Transverse colon (tissue), 4 donors: ENCODE data around the gene STYXL2. TPM values are rescaled to one million over a fixed set of nuclear protein-coding genes. Genes with fewer than 3 reads are reported as not detected.

Source experiments
- DNase-seq: peaks from one replicate; pipeline ENCODE4 v3.0.0-alpha.2; 2019
- H3K27ac ChIP-seq, 4 donors: fragments of 200-600 bp; sonication (generic); 2 replicates each; pipeline ENCODE4 v1.5.1; 2016 to 2018; ENCODE audit warnings: inconsistent platforms in 4 of 4
- H3K27me3 ChIP-seq: fragments of 200-600 bp; sonication (generic); 2 replicates; pipeline ENCODE4 v1.5.1; 2017; ENCODE audit warnings: inconsistent platforms
- H3K36me3 ChIP-seq, 4 donors: fragments of 200-600 bp; sonication (generic); 2 replicates each; pipeline ENCODE4 v1.5.1; 2017 to 2019; ENCODE audit warnings: inconsistent platforms in 4 of 4
- H3K4me1 ChIP-seq, 4 donors: fragments of 200-600 bp; sonication (generic); 2 replicates each; pipeline ENCODE4 v1.5.1; 2017 to 2020; ENCODE audit warnings: inconsistent platforms in 4 of 4
- H3K4me3 ChIP-seq, 4 donors: fragments of 200-600 bp; sonication (generic); 1 replicate in 1 of 4; 2 replicates in 3 of 4; pipeline versions ENCODE4 v1.5.1 to v1.6.1; 2017 to 2019; ENCODE audit warnings: inconsistent platforms in 4 of 4
- H3K9me3 ChIP-seq, 2 donors: fragments of 200-600 bp; sonication (generic); 2 replicates each; pipeline ENCODE4 v1.5.1; 2017 to 2019; ENCODE audit warnings: inconsistent platforms in 2 of 2
- EP300 ChIP-seq: sonication (generic); formaldehyde crosslinking; IDR thresholded peaks from one replicate; pipeline ENCODE4 v1.6.1; 2017; ENCODE audit warnings: antibody characterized with exemption, low read depth
- POLR2A ChIP-seq: fragments of 450-650 bp; IDR thresholded peaks from one replicate; pipeline ENCODE4 v1.6.1; 2016; ENCODE audit warnings: antibody characterized with exemption, mild to moderate bottlenecking, moderate library complexity
- POLR2AphosphoS5 ChIP-seq, 3 donors: sonication (generic); formaldehyde crosslinking; IDR thresholded peaks; one replicate each; pipeline ENCODE4 v1.6.1; 2016; ENCODE audit warnings: antibody characterized with exemption in 3 of 3
- WGBS, 2 donors: methylation state at CpG; one replicate each; pipeline ENCODE4 v1.1.5; 2018; ENCODE audit warnings: low coverage in 1 of 2; 5-methylcytosine and 5-hydroxymethylcytosine counted together
- in situ Hi-C, 4 donors: fragments of 200-750 bp; cut with MboI; loops; one replicate each; pipeline versions ENCODE4 v1.15.0 to v1.15.1; 2017; ENCODE audit warnings: low sequenced_read_pairs in 3 of 4, low pct_ligation_motif_present in 1 of 4, low pct_unique_long_range_greater_than_20kb in 1 of 4
- intact Hi-C: fragments of 100-400 bp; cut with DNase I; formaldehyde crosslinking; loops from one replicate; pipeline ENCODE4 v1.15.1; 2023; ENCODE audit warnings: low total_unique reads
- total RNA-seq, 4 donors: library from RNA; depleted of rRNA; stranded (reverse); fragments of >200 nt; gene quantifications; one replicate each; pipeline ENCODE4 v1.1.0, GENCODE V29; 2016
- TF ChIP-seq, protein P1 (sequence below), 5 experiments: fragments of 200-600 bp in 3 of 5; fragments of 450-650 bp in 2 of 5; sonication (generic) in 3 of 5; IDR thresholded peaks; 1 replicate in 2 of 5; 2 replicates in 3 of 5; pipeline ENCODE4 v1.5.1; 2016 to 2017; ENCODE audit warnings: antibody characterized with exemption in 5 of 5, inconsistent platforms in 3 of 5, mild to moderate bottlenecking in 2 of 5, moderate library complexity in 1 of 5

The STYXL2 gene
- total RNA-seq = under 1 TPM in 2 of 4 donors, not detected in 2; 0.16 to 0.41 TPM

GRCh38 chr1:167093846-167094516 lies at the start of gene STYXL2:
STYXL2 (plus strand) TSS chr1:167094075; CDS start chr1:167094850, 775 bp downstream.
- Histone ChIP-seq H3K9me3 (no peaks in the 10 kb centered on the region), H3K27me3 (no peaks in the 10 kb centered on the region), H3K4me3 (no peak within 1 kb of the TSS), H3K4me1 (peaks cover 0 to 9% (median 7%) of the 10 kb centered on the region in 4 donors), H3K36me3 (no peaks in the 10 kb centered on the region), H3K27ac (no peak within 1 kb of the TSS)
- TF ChIP-seq POLR2A = no peak
- TF ChIP-seq POLR2AphosphoS5 (IDR thresholded peaks at IDR 0.05) = no peak
- TF ChIP-seq, protein P1, sequence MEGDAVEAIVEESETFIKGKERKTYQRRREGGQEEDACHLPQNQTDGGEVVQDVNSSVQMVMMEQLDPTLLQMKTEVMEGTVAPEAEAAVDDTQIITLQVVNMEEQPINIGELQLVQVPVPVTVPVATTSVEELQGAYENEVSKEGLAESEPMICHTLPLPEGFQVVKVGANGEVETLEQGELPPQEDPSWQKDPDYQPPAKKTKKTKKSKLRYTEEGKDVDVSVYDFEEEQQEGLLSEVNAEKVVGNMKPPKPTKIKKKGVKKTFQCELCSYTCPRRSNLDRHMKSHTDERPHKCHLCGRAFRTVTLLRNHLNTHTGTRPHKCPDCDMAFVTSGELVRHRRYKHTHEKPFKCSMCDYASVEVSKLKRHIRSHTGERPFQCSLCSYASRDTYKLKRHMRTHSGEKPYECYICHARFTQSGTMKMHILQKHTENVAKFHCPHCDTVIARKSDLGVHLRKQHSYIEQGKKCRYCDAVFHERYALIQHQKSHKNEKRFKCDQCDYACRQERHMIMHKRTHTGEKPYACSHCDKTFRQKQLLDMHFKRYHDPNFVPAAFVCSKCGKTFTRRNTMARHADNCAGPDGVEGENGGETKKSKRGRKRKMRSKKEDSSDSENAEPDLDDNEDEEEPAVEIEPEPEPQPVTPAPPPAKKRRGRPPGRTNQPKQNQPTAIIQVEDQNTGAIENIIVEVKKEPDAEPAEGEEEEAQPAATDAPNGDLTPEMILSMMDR (IDR thresholded peaks at IDR 0.05) = no peak
- WGBS, 2 donors = 40 to 81% methylated on average over 1 to 8 of the region's 8 CpGs
- no peak for DNase-seq
- intact Hi-C loops = no loop called here
- in situ Hi-C loops = no loop called here

GRCh38 chr1:167051907-167052306 lies 42.0 kb upstream of the STYXL2 start:
- DNase-seq = no peak
- TF ChIP-seq POLR2A (no peak), POLR2AphosphoS5 (IDR thresholded peaks at IDR 0.05) (no peak)
- H3K4me1 ChIP-seq = no peaks in the 10 kb centered on the region
- no peak overlapping the region for H3K4me3 ChIP-seq
- in situ Hi-C loops = loop anchor here in 3 of 4 donors (10.0 to 25.0 kb wide), 3 partner anchors 127 to 485 kb away; no protein-coding TSS in a partner anchor
- intact Hi-C loops = no loop called here
- no peaks in the 10 kb centered on the region for H3K36me3 ChIP-seq
- no peak overlapping the region for H3K27ac ChIP-seq
- WGBS, 2 donors = 96 to 100% methylated on average over 5 of the region's 5 CpGs
- no peaks in the 10 kb centered on the region for H3K27me3 ChIP-seq
- H3K9me3 ChIP-seq = no peaks in the 10 kb centered on the region

- in situ Hi-C loops = loop anchor here in 3 of 4 donors (10.0 to 25.0 kb wide), 3 partner anchors 128 to 485 kb away; no protein-coding TSS in a partner anchor
- Histone ChIP-seq H3K27me3 (no peaks in the 10 kb centered on the region), H3K27ac (no peak overlapping the region), H3K4me3 (no peak overlapping the region), H3K4me1 (no peaks in the 10 kb centered on the region), H3K36me3 (no peaks in the 10 kb centered on the region), H3K9me3 (no peaks in the 10 kb centered on the region)
- intact Hi-C loops = no loop called here
- WGBS, 2 donors = 84% methylated on average over 8 of the region's 8 CpGs; no CpG with 5 or more reads in 1 of the 2 donors
- no peak for DNase-seq
- no peak for TF ChIP-seq POLR2AphosphoS5 (IDR thresholded peaks at IDR 0.05)
- no peak for TF ChIP-seq POLR2A
- TF ChIP-seq EP300 = no peak
- TF ChIP-seq, protein P1 (IDR thresholded peaks at IDR 0.05) = peak in 4 of 5 experiments; percentile 11 to 26 (median 16)
Observed at GRCh38 chr1:167052389-167052788, 41.5 kb upstream of the STYXL2 start.

GRCh38 chr1:167054531-167054930 lies 39.3 kb upstream of the STYXL2 start:
- Histone ChIP-seq H3K27me3 (no peaks in the 10 kb centered on the region), H3K27ac (no peak overlapping the region), H3K4me1 (peaks cover 0 to 6% (median 2%) of the 10 kb centered on the region in 4 donors), H3K36me3 (no peaks in the 10 kb centered on the region), H3K9me3 (no peaks in the 10 kb centered on the region), H3K4me3 (no peak overlapping the region)
- no peak for TF ChIP-seq POLR2AphosphoS5 (IDR thresholded peaks at IDR 0.05)
- DNase-seq = no peak
- intact Hi-C loops = no loop called here
- WGBS, 2 donors = 59% methylated on average over 3 of the region's 3 CpGs; no CpG with 5 or more reads in 1 of the 2 donors
- in situ Hi-C loops = loop anchor here in 3 of 4 donors (10.0 to 25.0 kb wide), 3 partner anchors 130 to 483 kb away; no protein-coding TSS in a partner anchor

DNA sequence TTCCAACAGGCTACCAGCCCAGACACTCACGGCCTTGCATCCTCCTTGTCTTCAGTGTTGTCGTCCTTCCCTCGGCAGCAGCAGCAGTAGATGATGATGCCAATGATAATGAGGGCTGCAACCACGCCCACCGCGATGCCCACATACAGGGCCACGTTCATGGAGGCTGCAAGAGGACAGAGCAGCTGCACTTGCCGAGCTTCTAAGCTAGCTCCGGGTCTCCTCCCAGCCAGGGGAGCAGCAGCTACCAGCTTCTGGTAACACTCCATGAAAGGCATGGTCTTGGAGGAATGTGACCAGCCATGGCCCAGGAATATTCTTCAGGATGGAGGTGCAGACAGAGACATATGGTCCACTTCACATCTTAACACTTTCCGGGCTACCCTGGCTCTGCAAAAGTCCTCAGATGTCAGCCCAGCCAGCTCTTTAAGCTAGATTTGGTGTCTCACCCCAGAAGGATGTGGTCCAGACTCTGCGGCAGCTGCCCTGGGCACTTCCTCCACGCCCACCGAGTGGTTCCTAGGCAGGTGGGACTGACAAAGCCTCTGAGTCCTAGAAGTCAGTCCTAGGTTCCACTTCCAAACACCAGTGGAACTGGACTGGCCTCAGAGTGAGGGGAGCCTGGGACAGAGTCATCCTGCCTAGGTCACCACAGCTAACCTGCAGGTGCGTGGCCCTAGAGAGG lies 38.8 kb upstream of the STYXL2 start:
- no peak overlapping the region for H3K4me3 ChIP-seq
- H3K4me1 ChIP-seq = peaks cover 0 to 6% (median 2%) of the 10 kb centered on the region in 4 donors
- no peaks in the 10 kb centered on the region for H3K27me3 ChIP-seq
- H3K36me3 ChIP-seq = no peaks in the 10 kb centered on the region
- DNase-seq = no peak
- no peak overlapping the region for H3K27ac ChIP-seq
- intact Hi-C loops = no loop called here
- no peaks in the 10 kb centered on the region for H3K9me3 ChIP-seq
- in situ Hi-C loops = loop anchor here in 3 of 4 donors (10.0 to 25.0 kb wide), 3 partner anchors 130 to 482 kb away; no protein-coding TSS in a partner anchor
- TF ChIP-seq POLR2AphosphoS5 (IDR thresholded peaks at IDR 0.05) (no peak), POLR2A (no peak), EP300 (no peak)
- TF ChIP-seq, protein P1 (IDR thresholded peaks at IDR 0.05) = no peak
- WGBS, 2 donors = 81% methylated on average over 14 of the region's 14 CpGs; no CpG with 5 or more reads in 1 of the 2 donors
